Stomach (tissue), 9 donors: ENCODE data around the gene SLC16A6. TPM values are rescaled to one million over a fixed set of nuclear protein-coding genes. Genes with fewer than 3 reads are reported as not detected.
"Not testable (repeated sequence)": the region's sequence is repeated elsewhere in the genome, so short reads cannot be mapped to it uniquely, and the experiment has no call there.

Source experiments
- DNase-seq, 2 donors: peaks; one replicate each; pipeline versions ENCODE4 v3.0.0 to v3.0.0-alpha.2; 2013 to 2019
- H3K27ac ChIP-seq, 5 donors: fragments of 200-600 bp in 4 of 5; sonication (generic) in 4 of 5; one replicate each; pipeline ENCODE4 v1.5.1; 2013 to 2019; ENCODE audit warnings: mild to moderate bottlenecking in 1 of 5, moderate library complexity in 1 of 5
- H3K27me3 ChIP-seq, 3 donors: fragments of 200-600 bp; sonication (generic); one replicate each; pipeline ENCODE4 v1.5.1; 2017 to 2019; ENCODE audit warnings: mixed run types in 1 of 3
- H3K36me3 ChIP-seq, 4 donors: fragments of 200-600 bp; sonication (generic); 1 replicate in 3 of 4; 2 replicates in 1 of 4; pipeline ENCODE4 v1.5.1; 2016 to 2019
- H3K4me1 ChIP-seq, 4 donors: fragments of 200-600 bp; sonication (generic); one replicate each; pipeline ENCODE4 v1.5.1; 2016 to 2019
- H3K4me3 ChIP-seq, 4 donors: fragments of 200-600 bp; sonication (generic) in 3 of 4; one replicate each; pipeline ENCODE4 v1.5.1; 2016 to 2019; ENCODE audit warnings: mild to moderate bottlenecking in 1 of 4
- H3K9me3 ChIP-seq, 4 donors: fragments of 200-600 bp; sonication (generic); one replicate each; pipeline ENCODE4 v1.5.1; 2016 to 2019
- CTCF ChIP-seq, 7 experiments: fragments of 450-650 bp in 4 of 7; fragments of 200-600 bp in 3 of 7; sonication (generic) in 3 of 7; IDR thresholded peaks; one replicate each; pipeline ENCODE4 v1.5.1; 2016 to 2019; ENCODE audit warnings: antibody characterized with exemption in 7 of 7, control low read depth in 2 of 7, mild to moderate bottlenecking in 1 of 7
- EP300 ChIP-seq: sonication (generic); formaldehyde crosslinking; IDR thresholded peaks from one replicate; pipeline ENCODE4 v1.6.1; 2017; ENCODE audit warnings: antibody characterized with exemption
- POLR2A ChIP-seq, 4 donors: fragments of 450-650 bp; IDR thresholded peaks; one replicate each; pipeline ENCODE4 v1.6.1; 2016; ENCODE audit warnings: antibody characterized with exemption in 4 of 4, control low read depth in 2 of 4, mild to moderate bottlenecking in 1 of 4, moderate library complexity in 1 of 4
- POLR2AphosphoS5 ChIP-seq, 3 donors: sonication (generic); formaldehyde crosslinking; IDR thresholded peaks; one replicate each; pipeline ENCODE4 v1.6.1; 2016; ENCODE audit warnings: antibody characterized with exemption in 3 of 3
- WGBS, 5 donors: extraction: QIAGEN DNeasy Blood & Tissue Kit in 3 of 5; methylation state at CpG; one replicate each; pipeline versions ENCODE4 v1.1.5 to v1.1.7; 2013 to 2018; 5-methylcytosine and 5-hydroxymethylcytosine counted together
- intact Hi-C: fragments of 100-400 bp; cut with DNase I; formaldehyde crosslinking; loops from one replicate; pipeline ENCODE4 v1.15.1; 2023; ENCODE audit warnings: low total_unique reads
- polyA plus RNA-seq, 3 donors: library from polyadenylated mRNA; stranded (reverse); fragments of 200-250 nt; gene quantifications; one replicate each; pipeline ENCODE4 v1.2.3, GENCODE V29; 2013
- total RNA-seq, 5 donors: library from RNA; depleted of rRNA; stranded (reverse); fragments of >200 nt; gene quantifications; one replicate each; pipeline versions ENCODE4 v1.1.0 to v1.2.3, GENCODE V29; 2014 to 2016
- donor health status: healthy with polysubstance abuse.
- donor health status: Bipolar disorder and iron deficiency.
- donor health status: healthy.

SLC16A6 gene
- total and polyA plus RNA-seq, 8 donors, result 0.37 to 0.92 (median 0.80) TPM; not detected in 5

GRCh38 chr17:68315930-68316329 is 25.0 kb upstream of the SLC16A6 start:
- peaks cover 0 to 55% (median 2%) of the 10 kb centered on the region in 4 donors for H3K4me1 ChIP-seq
- no peak for DNase-seq
- intact Hi-C loops, result no loop called here
- H3K9me3 ChIP-seq, result no peaks in the 10 kb centered on the region
- H3K36me3 ChIP-seq, result no peaks in the 10 kb centered on the region
- H3K27me3 ChIP-seq, result no peaks in the 10 kb centered on the region
- no peak overlapping the region for H3K27ac ChIP-seq
- 93 to 99% (median 97%) methylated on average over 4 of the region's 4 CpGs for WGBS, 5 donors
- no peak overlapping the region for H3K4me3 ChIP-seq
- no peak for TF ChIP-seq CTCF (IDR thresholded peaks at IDR 0.05)
- no peak for TF ChIP-seq POLR2A (IDR thresholded peaks at IDR 0.05)
- TF ChIP-seq POLR2AphosphoS5 (IDR thresholded peaks at IDR 0.05), result no peak
- no peak for TF ChIP-seq EP300

GRCh38 chr17:68314916-68315535 is 24.1 kb upstream of the SLC16A6 start:
- TF ChIP-seq CTCF (IDR thresholded peaks at IDR 0.05), result no peak
- TF ChIP-seq POLR2AphosphoS5 (IDR thresholded peaks at IDR 0.05), result peak in 1 of 3 donors; percentile 21
- Histone ChIP-seq H3K36me3 (no peaks in the 10 kb centered on the region), H3K27me3 (no peaks in the 10 kb centered on the region), H3K4me3 (no peak overlapping the region), H3K9me3 (no peaks in the 10 kb centered on the region), H3K4me1 (peaks cover 0 to 55% (median 2%) of the 10 kb centered on the region in 4 donors), H3K27ac (peak overlapping the region in 3 of 5 donors; percentile 22 to 61 (median 55))
- 75 to 87% (median 80%) methylated on average over 8 of the region's 8 CpGs for WGBS, 5 donors
- DNase-seq, result peak in 1 of 2 donors; percentile 55
- intact Hi-C loops, result no loop called here

GRCh38 chr17:68310152-68310551 is 19.2 kb upstream of the SLC16A6 start:
- Histone ChIP-seq H3K4me3 (no peak overlapping the region), H3K4me1 (peaks cover 0 to 26% (median 0%) of the 10 kb centered on the region in 4 donors), H3K27me3 (no peaks in the 10 kb centered on the region), H3K36me3 (no peaks in the 10 kb centered on the region), H3K9me3 (no peaks in the 10 kb centered on the region), H3K27ac (no peak overlapping the region)
- no peak for TF ChIP-seq CTCF (IDR thresholded peaks at IDR 0.05)
- TF ChIP-seq EP300, result no peak
- no peak for TF ChIP-seq POLR2A (IDR thresholded peaks at IDR 0.05)
- TF ChIP-seq POLR2AphosphoS5 (IDR thresholded peaks at IDR 0.05), result no peak
- 81 to 91% (median 89%) methylated on average over 8 of the region's 8 CpGs for WGBS, 5 donors
- no peak for DNase-seq
- intact Hi-C loops, result no loop called here

GRCh38 chr17:68309066-68309670 is 18.2 kb upstream of the SLC16A6 start:
- H3K36me3 ChIP-seq, H3K27me3 ChIP-seq, intact Hi-C loops, H3K27ac ChIP-seq, H3K9me3 ChIP-seq, H3K4me3 ChIP-seq, DNase-seq: not testable (repeated sequence)
- peaks cover 0 to 21% (median 0%) of the 10 kb centered on the region in 4 donors for H3K4me1 ChIP-seq
- WGBS, 5 donors, result 95 to 97% (median 97%) methylated on average over 10 to 28 of the region's 28 CpGs

- DNase-seq, intact Hi-C loops, H3K36me3 ChIP-seq, H3K9me3 ChIP-seq, H3K4me3 ChIP-seq, H3K27ac ChIP-seq, H3K27me3 ChIP-seq: not testable (repeated sequence)
- whole genome bisulfite sequencing, 5 donors, result 75 to 79% (median 77%) methylated on average over 3 to 7 of the region's 7 CpGs; no CpG with 5 or more reads in 1 of the 5 donors
- H3K4me1 ChIP-seq, result peaks cover 0 to 14% (median 0%) of the 10 kb centered on the region in 4 donors
Observed at GRCh38 chr17:68308486-68308885, 17.6 kb upstream of the SLC16A6 start.
